ENCODE measurements around the gene PDE6C.

Gene PDE6C

DNA sequence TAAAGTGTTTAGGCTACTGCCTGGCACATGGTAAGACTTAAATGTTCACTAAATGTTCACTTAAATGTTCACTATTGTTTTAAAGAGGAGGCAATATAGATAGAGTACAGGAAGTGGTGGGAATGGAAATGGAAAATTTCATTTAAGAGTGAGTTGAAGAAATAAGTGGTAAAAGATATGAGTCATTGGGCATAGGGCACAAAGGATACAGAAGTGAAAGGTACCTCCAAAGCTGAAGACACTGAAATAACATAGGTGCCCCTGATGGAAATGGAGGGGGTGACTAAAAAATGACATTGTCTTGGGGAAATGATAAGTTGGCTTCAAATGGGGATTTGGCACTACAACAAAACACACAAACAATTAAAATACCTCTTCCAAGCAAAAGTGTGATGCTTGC lies 95.3 kb downstream of the PDE6C start:
- DNase-seq = no peak

DNA sequence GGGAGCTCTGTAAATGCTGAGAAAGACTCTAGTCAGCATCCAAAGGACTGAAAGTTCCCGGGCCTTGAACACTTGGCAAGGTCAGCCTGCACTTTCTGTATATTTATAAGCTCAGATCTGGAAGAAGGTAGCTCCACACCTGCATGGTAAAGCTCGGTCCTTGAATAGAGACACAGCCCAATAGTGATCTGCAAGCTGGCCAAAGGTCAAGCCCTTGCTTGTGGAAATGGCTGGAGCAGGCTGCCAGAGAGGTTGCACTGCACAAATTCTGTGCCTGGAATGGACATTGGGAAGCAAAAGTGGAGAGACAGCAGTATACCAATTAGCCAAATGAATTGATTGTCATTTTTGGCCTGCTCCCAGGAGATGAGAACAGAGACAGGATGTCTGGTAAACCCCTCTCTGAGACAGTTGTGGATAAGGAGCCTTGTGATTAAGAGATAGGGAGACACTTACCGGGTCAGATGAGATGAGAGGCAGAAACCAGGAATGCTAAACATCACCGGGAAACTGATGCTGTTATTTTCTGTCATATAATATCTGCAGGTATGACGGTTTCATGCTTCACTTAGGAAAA lies 98.1 kb downstream of the PDE6C start:
- no peak for DNase-seq

DNA sequence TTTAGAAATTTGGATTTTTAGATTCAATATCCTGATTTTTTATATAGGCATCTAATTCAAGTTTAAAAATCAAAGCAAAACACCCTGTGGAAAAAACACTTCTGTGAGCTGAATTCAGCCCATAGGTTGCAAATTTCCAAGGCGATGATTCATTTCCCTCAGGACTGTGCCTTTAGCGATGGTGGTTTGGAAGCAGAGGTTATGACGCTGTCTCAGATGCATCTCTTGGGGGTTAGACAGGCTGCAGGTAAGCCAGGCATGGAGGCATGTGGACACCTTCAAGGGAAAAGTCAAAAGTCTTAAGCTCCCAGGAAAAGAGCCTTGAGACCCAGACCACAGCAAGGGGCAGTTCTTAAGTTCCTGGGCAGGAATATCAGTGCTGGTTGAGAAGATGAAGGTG lies 99.6 kb downstream of the PDE6C start:
- DNase-seq = no peak

DNA sequence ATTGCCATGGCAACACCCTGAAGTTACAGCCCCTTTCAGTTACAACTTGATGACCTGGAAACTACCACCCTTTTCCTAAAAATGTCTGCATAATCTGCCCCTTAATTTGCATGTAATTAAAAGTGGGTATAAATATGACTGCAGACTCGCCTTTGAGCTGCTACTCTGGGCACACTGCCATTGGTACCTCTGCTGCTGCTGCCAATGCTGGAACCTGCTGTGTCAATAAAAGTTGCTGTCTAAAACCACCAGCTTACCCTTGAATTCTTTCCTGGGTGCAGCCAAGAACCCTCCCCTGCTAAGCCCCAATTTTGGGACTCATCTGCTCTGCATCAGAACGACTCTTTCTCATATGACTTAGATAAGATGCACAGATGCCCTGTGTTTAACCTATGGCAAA lies 100.3 kb downstream of the PDE6C start:
- no peak for DNase-seq

DNA sequence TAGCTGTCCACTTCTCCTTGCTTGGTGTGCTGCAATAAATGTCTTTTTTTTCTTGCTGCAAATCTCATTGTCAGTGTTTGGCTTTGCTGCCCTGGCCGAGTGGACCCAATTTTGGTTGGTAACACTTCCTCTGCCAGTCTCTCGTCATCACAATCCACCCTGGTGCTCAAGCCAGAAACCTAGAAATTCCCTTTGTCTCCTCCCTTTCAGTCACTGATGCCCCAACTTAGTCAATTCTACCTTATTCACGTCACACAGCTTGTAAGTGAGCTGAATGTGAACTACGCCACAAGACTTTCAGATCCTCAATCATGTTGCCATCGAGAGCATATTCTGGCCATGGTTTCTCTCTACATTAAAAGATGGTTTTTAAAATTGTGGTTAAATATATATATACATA lies 103.0 kb downstream of the PDE6C start:
- no peak for DNase-seq
